Panc1 (cell line): ENCODE measurements around the gene MAL.

Experiments used
- CTCF ChIP-seq: fragments of 450-650 bp; IDR thresholded peaks from 2 replicates; pipeline ENCODE4 v1.5.1; 2017; ENCODE audit warnings: mild to moderate bottlenecking
- POLR2AphosphoS5 ChIP-seq: IDR thresholded peaks from 2 replicates; pipeline ENCODE4 v1.6.1; 2012; ENCODE audit warnings: mild to moderate bottlenecking, low read depth, low read length, moderate library complexity
- REST ChIP-seq, 2 experiments: IDR thresholded peaks; 2 replicates each; pipeline ENCODE4 v1.6.1; 2011 to 2012; ENCODE audit warnings: low read depth in 2 of 2, control low read depth in 1 of 2, low read length in 1 of 2, mild to moderate bottlenecking in 1 of 2, moderate library complexity in 1 of 2; ENCODE audit not compliant: insufficient read depth in 1 of 2
- SIN3A ChIP-seq: IDR thresholded peaks from 2 replicates; pipeline ENCODE4 v1.6.1; 2012; ENCODE audit warnings: low read depth, mild to moderate bottlenecking, low read length, moderate library complexity, borderline replicate concordance; ENCODE audit not compliant: insufficient read depth
- TCF7L2 ChIP-seq: IDR thresholded peaks from 2 replicates; pipeline ENCODE4 v1.6.1; 2011; ENCODE audit warnings: mild to moderate bottlenecking, low read depth, low read length, inconsistent platforms

- TF ChIP-seq CTCF (no peak), TCF7L2 (no peak), SIN3A (no peak), POLR2AphosphoS5 (no peak), REST (IDR thresholded peaks at IDR 0.05; ENCODE audit: insufficient read depth in 1 of 2, low read depth in 2 of 2, low read length in 1 of 2) (no peak)
Measured at GRCh38 chr2:94995553-94996304, 29.8 kb upstream of the MAL start.
